GM13977 (cell line): Measurements from ENCODE around the gene VAPA.

ENCODE experiments used
- DNase-seq: peaks from one replicate; pipeline ENCODE4 v3.0.0; 2012; ENCODE audit warnings: low spot score
- CTCF ChIP-seq: IDR thresholded peaks from 2 replicates; pipeline ENCODE4 v1.5.1; 2012; ENCODE audit warnings: mild to moderate bottlenecking, control low read depth; ENCODE audit not compliant: insufficient read depth; ENCODE audit errors: extremely low read depth, missing control alignments
- in situ Hi-C: fragments of 300-500 bp; cut with MboI; formaldehyde crosslinking; loops from one replicate; pipeline ENCODE4 v1.12.0; 2022; ENCODE audit warnings: low sequenced_read_pairs, low pct_unique_long_range_greater_than_20kb, mixed read lengths, inconsistent platforms; ENCODE audit not compliant: unreplicated experiment

Gene VAPA

GRCh38 chr18:9988665-9989064, 74.8 kb downstream of the VAPA start:
- no peak for TF ChIP-seq CTCF
- in situ Hi-C loops = no loop called here
- no peak for DNase-seq

GRCh38 chr18:9989481-9989880, 75.7 kb downstream of the VAPA start:
- DNase-seq = no peak
- no peak for TF ChIP-seq CTCF
- in situ Hi-C loops = no loop called here

GRCh38 chr18:9991011-9992000, 77.5 kb downstream of the VAPA start:
- in situ Hi-C loops = no loop called here
- no peak for DNase-seq
- TF ChIP-seq CTCF = no peak

- no peak for TF ChIP-seq CTCF
- in situ Hi-C loops = no loop called here
- DNase-seq = no peak
Measured at GRCh38 chr18:9992300-9992972, 78.6 kb downstream of the VAPA start.

GRCh38 chr18:9992973-9993520, 79.2 kb downstream of the VAPA start:
- DNase-seq = no peak
- TF ChIP-seq CTCF = no peak
- in situ Hi-C loops = no loop called here

GRCh38 chr18:9993521-9994025, 79.8 kb downstream of the VAPA start:
- in situ Hi-C loops = no loop called here
- DNase-seq = no peak
- TF ChIP-seq CTCF = no peak
